Prostate gland (tissue), 2 donors: ENCODE data around the gene LHB.
"Not testable (repeated sequence)": the region's sequence is repeated elsewhere in the genome, so short reads cannot be mapped to it uniquely, and the experiment has no call there.

ENCODE experiments used
- CTCF ChIP-seq, 4 experiments: fragments of 200-600 bp in 2 of 4; fragments of 450-650 bp in 2 of 4; sonication (generic) in 2 of 4; IDR thresholded peaks; 1 replicate in 3 of 4; 2 replicates in 1 of 4; pipeline ENCODE4 v1.5.1; 2016 to 2019; ENCODE audit warnings: antibody characterized with exemption in 4 of 4, mild to moderate bottlenecking in 2 of 4, moderate library complexity in 2 of 4
- POLR2A ChIP-seq: fragments of 450-650 bp; IDR thresholded peaks from one replicate; pipeline ENCODE4 v1.6.1; 2016; ENCODE audit warnings: antibody characterized with exemption, mild to moderate bottlenecking
- POLR2AphosphoS5 ChIP-seq: sonication (generic); formaldehyde crosslinking; IDR thresholded peaks from one replicate; pipeline ENCODE4 v1.6.1; 2017; ENCODE audit warnings: antibody characterized with exemption

DNA sequence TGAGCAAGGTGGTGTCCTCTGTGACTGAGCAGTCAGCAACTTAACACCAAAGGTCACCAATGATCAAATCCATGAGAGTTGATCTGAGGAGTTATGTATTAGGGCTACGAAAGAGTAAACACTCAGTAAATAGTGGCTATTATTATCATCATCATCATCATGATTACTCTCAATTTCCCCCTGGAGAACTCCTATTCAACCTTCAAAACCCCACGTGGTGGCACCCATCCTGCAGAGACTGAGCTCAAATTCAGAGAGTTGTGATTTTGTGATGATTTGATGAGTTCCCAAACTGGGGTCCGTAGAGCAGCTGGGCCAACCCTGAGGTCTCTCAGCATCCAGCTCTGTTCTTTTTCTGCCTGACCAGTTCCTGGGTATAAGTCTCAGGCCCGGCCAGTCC is 32.9 kb upstream of the LHB start:
- TF ChIP-seq CTCF (IDR thresholded peaks at IDR 0.05); POLR2AphosphoS5; POLR2A: not testable (repeated sequence)
